Heart left ventricle (tissue), 16 donors: ENCODE measurements around the gene LMX1A. TPM values are rescaled to one million over a fixed set of nuclear protein-coding genes. Genes with fewer than 3 reads are reported as not detected.

ENCODE experiments used
- ATAC-seq, 4 donors: fragments of 200-7000 bp; cut with Tn5 transposase; one replicate each; pipeline ENCODE4 v1.9.1; 2020 to 2022; ENCODE audit warnings: moderate library complexity in 4 of 4, mild to moderate bottlenecking in 3 of 4, moderate number of reproducible peaks in 1 of 4
- DNase-seq, 5 donors: peaks; one replicate each; pipeline ENCODE4 v3.0.0-alpha.2; 2020
- H3K27ac ChIP-seq, 12 donors: fragments of 200-600 bp; sonication (generic) in 4 of 12; one replicate each; pipeline versions ENCODE4 v1.5.0 to v1.8.0; 2016 to 2022; ENCODE audit warnings: mild to moderate bottlenecking in 2 of 12
- H3K27me3 ChIP-seq, 9 donors: fragments of 200-600 bp; sonication (generic) in 2 of 9; one replicate each; pipeline versions ENCODE4 v1.5.1 to v1.8.0; 2016 to 2022; ENCODE audit warnings: mild to moderate bottlenecking in 3 of 9
- H3K36me3 ChIP-seq, 9 donors: fragments of 200-600 bp; sonication (generic) in 2 of 9; one replicate each; pipeline versions ENCODE4 v1.5.0 to v1.8.0; 2018 to 2022; ENCODE audit warnings: mild to moderate bottlenecking in 2 of 9
- H3K4me1 ChIP-seq, 12 donors: fragments of 200-600 bp; sonication (generic) in 4 of 12; one replicate each; pipeline versions ENCODE4 v1.5.0 to v1.8.0; 2016 to 2022; ENCODE audit warnings: mild to moderate bottlenecking in 3 of 12
- H3K4me3 ChIP-seq, 12 donors: fragments of 200-600 bp; sonication (generic) in 4 of 12; one replicate each; pipeline versions ENCODE4 v1.5.0 to v1.8.0; 2017 to 2022; ENCODE audit warnings: mild to moderate bottlenecking in 9 of 12, moderate library complexity in 4 of 12
- H3K9me3 ChIP-seq, 12 donors: fragments of 200-600 bp; sonication (generic) in 4 of 12; one replicate each; pipeline versions ENCODE4 v1.5.0 to v1.8.0; 2016 to 2022; ENCODE audit warnings: mild to moderate bottlenecking in 1 of 12
- CTCF ChIP-seq, 12 donors: fragments of 200-600 bp; sonication (generic) in 4 of 12; IDR thresholded peaks; one replicate each; pipeline versions ENCODE4 v1.5.0 to v1.8.0; 2018 to 2022; ENCODE audit warnings: antibody characterized with exemption in 12 of 12, mild to moderate bottlenecking in 5 of 12
- POLR2A ChIP-seq, 2 donors: fragments of 450-650 bp; IDR thresholded peaks; one replicate each; pipeline ENCODE4 v1.6.1; 2017; ENCODE audit warnings: antibody characterized with exemption in 2 of 2, mild to moderate bottlenecking in 2 of 2, moderate library complexity in 2 of 2
- WGBS, 4 donors: extraction: QIAGEN DNeasy Blood & Tissue Kit in 2 of 4; methylation state at CpG; one replicate each; pipeline versions ENCODE4 v1.1.5 to v1.1.7; 2013 to 2018; 5-methylcytosine and 5-hydroxymethylcytosine counted together
- intact Hi-C, 10 donors: fragments of 100-400 bp; cut with DNase I; formaldehyde crosslinking; loops; one replicate each; pipeline versions ENCODE4 v1.11.1 to v1.14.2; 2022
- polyA plus RNA-seq, 2 donors: library from polyadenylated mRNA; stranded (reverse); fragments of 200-250 nt; gene quantifications; one replicate each; pipeline ENCODE4 v1.2.3, GENCODE V29; 2013
- total RNA-seq, 9 donors: library from RNA; depleted of rRNA in 2 of 9; stranded (reverse); fragments of >200 nt in 2 of 9; fragmentation: NEBNext Ultra II Directional in 3 of 9; extraction: Animal tissue kit (Norgen Biotek cat#: 25700) in 3 of 9; gene quantifications; one replicate each; pipeline versions ENCODE4 v1.1.0 to v1.2.4, GENCODE V29; 2016 to 2023
- donor health status: ischemic (EF 13 %, LVEDD 7.1; RV severe dilation, severe dysfunction).
- donor health status: healthy with polysubstance abuse.
- donor health status: DM: no; HTN: yes; CAD: no.
- donor health status: DM: no; HTN: no; CAD: no.
- donor health status: ischemic (EF 25% LVEDD 6.9; RV normal size, moderate dysfunction).
- donor health status: ischemic (EF 25% LVEDD 5.7; RV mildly dilated, moderate dysfunction).
- donor health status: healthy.
- donor health status: DM: yes; HTN: yes; CAD: no.
- donor health status: ischemic (EF 35%, LVEDD 5.7; RV mildly dilated, moderate dysfunction).
- donor health status: nonischemic (EF 11% LVEDD 7.7; RV severe dilation, severe dysfunction).
- donor health status: DM: yes; HTN: yes; CAD: no.
- donor health status: PGD.
- donor health status: ischemic (EF 29% LVEDD 5.4; RV normal size, mild dysfunction).
- donor health status: nonischemic (EF 23%, LVEDD 6.1; RV moderate dilation, normal function).

Gene LMX1A
- total and polyA plus RNA-seq, 11 donors: 0.03 to 0.37 (median 0.14) TPM; not detected in 5

GRCh38 chr1:165185161-165185889, 171.2 kb downstream of the LMX1A start:
- intact Hi-C loops: no loop called here
- H3K27ac ChIP-seq: no peak overlapping the region
- peaks cover 0 to 3% (median 0%) of the 10 kb centered on the region in 9 donors for H3K27me3 ChIP-seq
- peaks cover 0 to 9% (median 0%) of the 10 kb centered on the region in 12 donors for H3K9me3 ChIP-seq
- H3K4me1 ChIP-seq: no peaks in the 10 kb centered on the region
- no peaks in the 10 kb centered on the region for H3K36me3 ChIP-seq
- DNase-seq (no peak), ATAC-seq (no peak)
- TF ChIP-seq CTCF (IDR thresholded peaks at IDR 0.05) (no peak), POLR2A (IDR thresholded peaks at IDR 0.05) (no peak)
- 73 to 83% (median 77%) methylated on average over 4 of the region's 4 CpGs for WGBS, 4 donors
- no peak overlapping the region for H3K4me3 ChIP-seq

GRCh38 chr1:165182975-165183374, 173.5 kb downstream of the LMX1A start:
- TF ChIP-seq CTCF (IDR thresholded peaks at IDR 0.05): no peak
- TF ChIP-seq POLR2A (IDR thresholded peaks at IDR 0.05): no peak
- Histone ChIP-seq H3K27me3 (peaks cover 0 to 3% (median 0%) of the 10 kb centered on the region in 9 donors), H3K4me1 (no peaks in the 10 kb centered on the region), H3K27ac (no peak overlapping the region), H3K9me3 (peaks cover 0 to 9% (median 0%) of the 10 kb centered on the region in 12 donors), H3K36me3 (no peaks in the 10 kb centered on the region), H3K4me3 (no peak overlapping the region)
- WGBS, 4 donors: 75 to 81% (median 78%) methylated on average over 3 of the region's 3 CpGs
- DNase-seq: no peak
- intact Hi-C loops: no loop called here
- no peak for ATAC-seq

GRCh38 chr1:165179306-165179705, 177.2 kb downstream of the LMX1A start:
- whole genome bisulfite sequencing, 4 donors: 69 to 80% (median 72%) methylated on average over 6 of the region's 6 CpGs
- ATAC-seq: no peak
- intact Hi-C loops: no loop called here

More at GRCh38 chr1:165179306-165179705, 177.2 kb downstream of the LMX1A start:
- TF ChIP-seq POLR2A (IDR thresholded peaks at IDR 0.05) (no peak), CTCF (IDR thresholded peaks at IDR 0.05) (no peak)
- Histone ChIP-seq H3K9me3 (peaks cover 0 to 9% (median 0%) of the 10 kb centered on the region in 12 donors), H3K4me3 (no peak overlapping the region), H3K4me1 (no peaks in the 10 kb centered on the region), H3K27me3 (peaks cover 0 to 3% (median 0%) of the 10 kb centered on the region in 9 donors), H3K36me3 (no peaks in the 10 kb centered on the region), H3K27ac (no peak overlapping the region)
- no peak for DNase-seq
